ENCODE results near the gene EPB41L2.

Gene EPB41L2

GRCh38 chr6:130843575-130844320 is 219.3 kb downstream of the EPB41L2 start:
- DNase-seq (ENCODE audit: low spot score) (peak; percentile 11), FAIRE-seq (no peak)

- FAIRE-seq (no peak), DNase-seq (ENCODE audit: low spot score) (no peak)
These were observed 221.8 kb downstream of the EPB41L2 start for GRCh38 chr6:130841128-130841728.

GRCh38 chr6:130840050-130840449 is 223.0 kb downstream of the EPB41L2 start:
- DNase-seq (ENCODE audit: low spot score) (no peak), FAIRE-seq (no peak)

GRCh38 chr6:130839379-130839778 is 223.7 kb downstream of the EPB41L2 start:
- DNase-seq (ENCODE audit: low spot score) (no peak), FAIRE-seq (no peak)

- FAIRE-seq, result no peak
- no peak for DNase-seq (ENCODE audit: low spot score)
These were observed 224.1 kb downstream of the EPB41L2 start for GRCh38 chr6:130838951-130839350.

GRCh38 chr6:130838250-130838860 is 224.7 kb downstream of the EPB41L2 start:
- FAIRE-seq (no peak), DNase-seq (ENCODE audit: low spot score) (no peak)

- DNase-seq (ENCODE audit: low spot score) (no peak), FAIRE-seq (no peak)
These were observed 226.0 kb downstream of the EPB41L2 start for GRCh38 chr6:130837067-130837466.

- DNase-seq (ENCODE audit: low spot score), result no peak
- FAIRE-seq, result no peak
These were observed 226.9 kb downstream of the EPB41L2 start for GRCh38 chr6:130836055-130836640.

GRCh38 chr6:130834482-130835251 is 228.4 kb downstream of the EPB41L2 start:
- DNase-seq (ENCODE audit: low spot score) (no peak), FAIRE-seq (no peak)

- DNase-seq (ENCODE audit: low spot score) (no peak), FAIRE-seq (no peak)
These were observed 229.5 kb downstream of the EPB41L2 start for GRCh38 chr6:130833569-130833968.

- no peak for DNase-seq (ENCODE audit: low spot score)
- FAIRE-seq, result no peak
These were observed 231.4 kb downstream of the EPB41L2 start for GRCh38 chr6:130831607-130832006.

GRCh38 chr6:130829333-130829910 is 233.6 kb downstream of the EPB41L2 start:
- no peak for DNase-seq (ENCODE audit: low spot score)
- FAIRE-seq, result no peak

- DNase-seq (ENCODE audit: low spot score), result no peak
- FAIRE-seq, result no peak
These were observed 235.5 kb downstream of the EPB41L2 start, which contains the start of gene SMLR1 for GRCh38 chr6:130827247-130828149. Gene SMLR1 (plus strand): TSS chr6:130827406. CDS start chr6:130827414, 8 bp downstream.

- no peak for DNase-seq (ENCODE audit: low spot score)
- no peak for FAIRE-seq
These were observed 236.4 kb downstream of the EPB41L2 start for GRCh38 chr6:130826442-130827246.

- no peak for DNase-seq (ENCODE audit: low spot score)
- no peak for FAIRE-seq
These were observed 237.1 kb downstream of the EPB41L2 start for GRCh38 chr6:130825772-130826441.

- DNase-seq (ENCODE audit: low spot score) (no peak), FAIRE-seq (no peak)
These were observed 237.9 kb downstream of the EPB41L2 start for GRCh38 chr6:130824978-130825694.

GRCh38 chr6:130822736-130823135 is 240.3 kb downstream of the EPB41L2 start:
- DNase-seq (ENCODE audit: low spot score) (no peak), FAIRE-seq (no peak)

Measured in urothelium cell line (cell line).